MCF 10A (cell line): ENCODE measurements around the gene MLLT1. TPM values are rescaled to one million over a fixed set of nuclear protein-coding genes. Genes with fewer than 3 reads are reported as not detected.

Source experiments
- BruUV-seq: library from RNA; stranded (reverse); fragments of 400-500 nt; replicated peaks from 2 replicates; lab custom pipeline; 2021; lab: Mats Ljungman, UMichigan
- CTCF ChIA-PET: fragments of 300-600 bp; sonication (Branson Sonifier 250); formaldehyde crosslinking; extraction: SDS; loops from one replicate; lab custom pipeline; 2021; ENCODE audit warnings: antibody characterized with exemption, inconsistent platforms; lab: Yijun Ruan, JAX
- POLR2A ChIA-PET: fragments of 300-600, 350-650 bp; sonication (Branson Sonifier 250); formaldehyde crosslinking; extraction: SDS; loops from one replicate; lab custom pipeline; 2020; ENCODE audit warnings: antibody characterized with exemption, inconsistent platforms; lab: Yijun Ruan, JAX
- DNase-seq: peaks from one replicate; pipeline ENCODE4 v3.0.0-alpha.2; 2018; ENCODE audit not compliant: unreplicated experiment
- H3K27ac Mint-ChIP-seq: one replicate; pipeline ENCODE4 v1.8.0; 2022; ENCODE audit warnings: mild to moderate bottlenecking, low read depth, mixed read lengths; ENCODE audit not compliant: unreplicated experiment
- H3K27me3 Mint-ChIP-seq: one replicate; pipeline ENCODE4 v1.8.0; 2022; ENCODE audit warnings: mixed read lengths; ENCODE audit not compliant: insufficient read depth, unreplicated experiment
- H3K36me3 Mint-ChIP-seq: one replicate; pipeline ENCODE4 v1.8.0; 2022; ENCODE audit warnings: mild to moderate bottlenecking, moderate library complexity, mixed read lengths; ENCODE audit not compliant: insufficient read depth, unreplicated experiment
- H3K4me1 Mint-ChIP-seq: one replicate; pipeline ENCODE4 v1.8.0; 2022; ENCODE audit warnings: mixed read lengths; ENCODE audit not compliant: insufficient read depth, unreplicated experiment
- H3K4me3 Mint-ChIP-seq: one replicate; pipeline ENCODE4 v1.8.0; 2022; ENCODE audit warnings: mild to moderate bottlenecking, moderate library complexity, mixed read lengths; ENCODE audit not compliant: unreplicated experiment
- H3K9me3 Mint-ChIP-seq: one replicate; pipeline ENCODE4 v1.8.0; 2022; ENCODE audit warnings: mixed read lengths; ENCODE audit not compliant: unreplicated experiment
- CTCF ChIP-seq: fragments of 200-600 bp; IDR thresholded peaks from one replicate; pipeline ENCODE4 v1.8.0; 2022; ENCODE audit warnings: antibody characterized with exemption, mild to moderate bottlenecking; ENCODE audit not compliant: unreplicated experiment
- intact Hi-C: fragments of 100-400 bp; cut with micrococcal nuclease; formaldehyde crosslinking; loops from 2 replicates; pipeline ENCODE4 v1.14.1; 2022
- total RNA-seq: library from RNA; stranded (reverse); gene quantifications from 2 replicates; pipeline ENCODE4 v1.2.3, GENCODE V29; 2022

Gene MLLT1
- total RNA-seq, 1 experiment from 2014 or later = 59.0 TPM

- no peak for DNase-seq
- H3K4me3 Mint-ChIP-seq = no peak overlapping the region
- H3K9me3 Mint-ChIP-seq = no peaks in the 10 kb centered on the region
- H3K36me3 Mint-ChIP-seq = peaks cover 17% of the 10 kb centered on the region
- no peaks in the 10 kb centered on the region for H3K27me3 Mint-ChIP-seq
- no peak overlapping the region for H3K27ac Mint-ChIP-seq
- no peak for TF ChIP-seq CTCF
- no TSS peak for BruUV-seq
- H3K4me1 Mint-ChIP-seq = peaks cover 6% of the 10 kb centered on the region
- POLR2A ChIA-PET = no interaction called here
- CTCF ChIA-PET = interaction anchor here (0.6 to 1.0 kb wide), 3 partner anchors 73 to 470 kb away, joined by 3 to 5 read pairs (median 3); no protein-coding TSS in a partner anchor
- intact Hi-C loops = no loop called here
Observed at GRCh38 chr19:6226444-6227155, 53.2 kb downstream of the MLLT1 start.

GRCh38 chr19:6226012-6226411 is 53.8 kb downstream of the MLLT1 start:
- POLR2A ChIA-PET = no interaction called here
- Mint-ChIP-seq H3K4me1 (peaks cover 6% of the 10 kb centered on the region), H3K27ac (no peak overlapping the region), H3K36me3 (peaks cover 22% of the 10 kb centered on the region), H3K9me3 (no peaks in the 10 kb centered on the region), H3K4me3 (no peak overlapping the region), H3K27me3 (no peaks in the 10 kb centered on the region)
- DNase-seq = no peak
- no TSS peak for BruUV-seq
- CTCF ChIA-PET = interaction anchor here (0.6 to 1.0 kb wide), 3 partner anchors 74 to 469 kb away, joined by 3 to 5 read pairs (median 3); no protein-coding TSS in a partner anchor
- no peak for TF ChIP-seq CTCF
- intact Hi-C loops = no loop called here

GRCh38 chr19:6225232-6225865 is 54.4 kb downstream of the MLLT1 start:
- no TSS peak for BruUV-seq
- ChIA-PET CTCF (interaction anchor here (0.6 to 1.0 kb wide), 2 partner anchors 75 to 1210 kb away, joined by 3 to 5 read pairs; no protein-coding TSS in a partner anchor), POLR2A (no interaction called here)
- Mint-ChIP-seq H3K9me3 (no peaks in the 10 kb centered on the region), H3K4me3 (no peak overlapping the region), H3K27ac (no peak overlapping the region), H3K4me1 (peaks cover 6% of the 10 kb centered on the region), H3K27me3 (no peaks in the 10 kb centered on the region), H3K36me3 (peaks cover 24% of the 10 kb centered on the region)
- no peak for DNase-seq
- no peak for TF ChIP-seq CTCF
- intact Hi-C loops = no loop called here

GRCh38 chr19:6224308-6224675 is 55.5 kb downstream of the MLLT1 start:
- BruUV-seq = no TSS peak
- intact Hi-C loops = no loop called here
- ChIA-PET POLR2A (no interaction called here), CTCF (no interaction called here)
- H3K27ac Mint-ChIP-seq = no peak overlapping the region
- H3K27me3 Mint-ChIP-seq = no peaks in the 10 kb centered on the region
- no peak for DNase-seq
- TF ChIP-seq CTCF = no peak
- H3K4me3 Mint-ChIP-seq = no peak overlapping the region
- peaks cover 31% of the 10 kb centered on the region for H3K36me3 Mint-ChIP-seq
- H3K4me1 Mint-ChIP-seq = peaks cover 1% of the 10 kb centered on the region
- H3K9me3 Mint-ChIP-seq = no peaks in the 10 kb centered on the region
